ENCODE data around the gene TTC13. TPM values are rescaled to one million over a fixed set of nuclear protein-coding genes. Genes with fewer than 3 reads are reported as not detected.

TTC13 gene, protein sequence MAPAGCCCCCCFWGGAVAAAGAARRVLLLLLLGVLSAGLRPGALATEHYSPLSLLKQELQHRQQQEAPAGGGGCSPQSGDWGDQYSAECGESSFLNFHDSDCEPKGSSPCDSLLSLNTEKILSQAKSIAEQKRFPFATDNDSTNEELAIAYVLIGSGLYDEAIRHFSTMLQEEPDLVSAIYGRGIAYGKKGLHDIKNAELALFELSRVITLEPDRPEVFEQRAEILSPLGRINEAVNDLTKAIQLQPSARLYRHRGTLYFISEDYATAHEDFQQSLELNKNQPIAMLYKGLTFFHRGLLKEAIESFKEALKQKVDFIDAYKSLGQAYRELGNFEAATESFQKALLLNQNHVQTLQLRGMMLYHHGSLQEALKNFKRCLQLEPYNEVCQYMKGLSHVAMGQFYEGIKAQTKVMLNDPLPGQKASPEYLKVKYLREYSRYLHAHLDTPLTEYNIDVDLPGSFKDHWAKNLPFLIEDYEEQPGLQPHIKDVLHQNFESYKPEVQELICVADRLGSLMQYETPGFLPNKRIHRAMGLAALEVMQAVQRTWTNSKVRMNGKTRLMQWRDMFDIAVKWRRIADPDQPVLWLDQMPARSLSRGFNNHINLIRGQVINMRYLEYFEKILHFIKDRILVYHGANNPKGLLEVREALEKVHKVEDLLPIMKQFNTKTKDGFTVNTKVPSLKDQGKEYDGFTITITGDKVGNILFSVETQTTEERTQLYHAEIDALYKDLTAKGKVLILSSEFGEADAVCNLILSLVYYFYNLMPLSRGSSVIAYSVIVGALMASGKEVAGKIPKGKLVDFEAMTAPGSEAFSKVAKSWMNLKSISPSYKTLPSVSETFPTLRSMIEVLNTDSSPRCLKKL
- 16.6 and 17.9 TPM in 2 replicates for total RNA-seq

DNA sequence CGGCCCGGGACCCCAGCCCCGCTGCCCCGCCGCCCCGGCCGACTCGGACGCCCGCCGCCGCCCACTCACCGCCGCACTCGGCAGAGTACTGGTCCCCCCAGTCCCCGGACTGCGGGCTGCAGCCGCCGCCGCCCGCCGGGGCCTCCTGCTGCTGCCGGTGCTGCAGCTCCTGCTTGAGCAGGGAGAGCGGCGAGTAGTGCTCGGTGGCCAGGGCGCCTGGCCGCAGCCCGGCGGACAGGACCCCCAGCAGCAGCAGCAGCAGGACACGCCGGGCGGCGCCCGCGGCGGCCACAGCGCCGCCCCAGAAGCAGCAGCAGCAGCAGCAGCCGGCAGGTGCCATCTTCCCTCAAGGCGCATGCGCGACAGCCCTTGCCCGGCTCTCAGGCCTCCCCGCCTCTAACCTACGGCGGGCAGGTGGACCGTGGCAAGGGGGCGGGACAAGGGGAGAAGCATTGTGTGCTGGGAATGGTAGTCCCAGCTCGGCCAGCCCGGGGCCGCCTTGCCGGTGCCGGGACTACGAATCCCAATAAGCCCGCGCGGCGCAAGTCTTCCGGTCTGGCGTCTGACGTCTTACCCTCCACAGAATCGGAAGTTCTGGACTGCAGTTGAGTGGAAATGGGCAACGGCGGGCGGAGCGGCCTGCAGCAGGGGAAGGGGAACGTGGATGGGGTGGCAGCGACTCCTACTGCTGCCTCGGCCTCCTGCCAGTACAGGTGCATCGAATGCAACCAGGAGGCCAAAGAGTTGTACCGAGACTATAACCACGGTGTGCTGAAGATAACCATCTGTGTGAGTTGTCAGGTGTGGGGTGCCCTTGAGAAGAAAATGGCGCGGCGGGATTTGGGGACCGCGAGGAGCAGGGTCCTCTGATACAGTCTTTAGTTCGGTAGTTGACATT, at the start of gene TTC13, which contains the start of gene ARV1:
Gene TTC13 (minus strand): TSS at position 371 of the 898 bp plus-strand sequence. CDS start 31 bp downstream, at position 340.
Gene ARV1 (plus strand): TSS at position 604 of the 898 bp plus-strand sequence. CDS start 12 bp downstream, at position 616.

DNA sequence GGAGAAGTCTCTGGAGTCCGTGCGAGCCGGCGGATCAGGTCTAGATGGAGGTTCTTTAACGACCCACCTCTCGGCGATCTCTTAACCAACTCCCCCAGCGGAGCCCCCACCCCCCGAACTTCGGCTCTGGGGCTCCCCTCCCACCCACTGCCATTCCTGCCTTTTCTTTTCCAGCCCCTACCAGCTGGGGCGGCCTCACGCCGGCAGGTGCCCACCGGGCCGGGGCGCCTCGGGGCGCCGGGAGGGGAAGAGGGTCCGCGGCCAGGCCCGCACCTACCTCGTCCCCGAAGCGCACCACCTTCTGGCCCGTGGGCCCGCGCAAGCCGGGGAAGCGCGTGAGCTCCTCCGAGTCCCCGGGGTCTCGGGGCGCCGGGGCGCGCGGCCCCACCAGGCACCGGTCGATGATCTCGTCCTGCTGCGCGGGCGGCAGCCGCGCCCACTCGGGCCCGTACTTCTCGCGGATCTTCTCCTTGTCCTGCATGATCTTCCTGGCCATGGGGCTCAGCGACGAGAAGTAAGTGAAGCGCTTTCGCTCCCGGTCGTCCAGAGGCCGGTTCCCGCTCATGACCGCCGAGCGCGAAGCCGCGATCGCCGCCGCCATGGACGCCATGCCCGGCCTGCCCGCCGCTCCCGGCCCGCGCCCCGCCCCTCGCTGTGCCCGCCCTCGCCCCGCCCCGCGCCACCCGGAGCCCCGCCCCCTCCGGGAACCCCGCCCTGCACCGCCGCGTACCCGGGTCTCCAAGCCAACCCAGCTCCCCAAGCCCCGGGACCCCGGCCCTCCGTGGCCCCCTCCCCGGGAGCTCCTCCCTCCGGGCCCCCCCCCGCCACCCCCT, 110.5 kb downstream of the TTC13 start, which contains the start of gene C1orf198:
Gene C1orf198 (minus strand): TSS at position 619 of the 833 bp plus-strand sequence. CDS start 9 bp downstream, at position 610.

Other genes with a start within 250 kb of the TTC13 start
- gene CAPN9, start 231.5 kb downstream of the TTC13 start, total RNA-seq, result not detected in 2 replicates
- gene C1orf198, start 110.3 kb downstream of the TTC13 start, total RNA-seq, result 16.7 and 32.9 TPM in 2 replicates
- gene ARV1, start 233 bp upstream of the TTC13 start, total RNA-seq, result 12.5 and 16.7 TPM in 2 replicates
- 8.1 and 9.4 TPM in 2 replicates for gene FAM89A, start 61.4 kb upstream of the TTC13 start, total RNA-seq
- gene TRIM67, start 183.2 kb upstream of the TTC13 start, total RNA-seq, result not detected in 2 replicates

Measured in uterine smooth muscle cell (primary cell).